Stimulated activated CD4-positive, alpha-beta T cell treated with anti-CD3 and anti-CD28 coated beads, Interleukin-4, amount 100 ng/mL, for 48 hours (primary cell): ENCODE results near the gene MICAL2.

ENCODE experiments used
- DNase-seq, 2 donors: peaks; one replicate each; pipeline ENCODE4 v3.0.0-alpha.2; 2020; ENCODE audit warnings: low read depth in 2 of 2

Gene MICAL2

GRCh38 chr11:12246147-12246546, 135.8 kb downstream of the MICAL2 start:
- DNase-seq = no peak

GRCh38 chr11:12246989-12247388, 136.6 kb downstream of the MICAL2 start:
- DNase-seq = no peak

GRCh38 chr11:12247543-12248254, 137.3 kb downstream of the MICAL2 start:
- DNase-seq = no peak

- DNase-seq = no peak
Measured at GRCh38 chr11:12248330-12248729, 137.9 kb downstream of the MICAL2 start.

GRCh38 chr11:12249590-12250260, 139.3 kb downstream of the MICAL2 start:
- no peak for DNase-seq

- no peak for DNase-seq
Measured at GRCh38 chr11:12251666-12252560, 141.5 kb downstream of the MICAL2 start.

- no peak for DNase-seq
Measured at GRCh38 chr11:12253843-12254281, 143.5 kb downstream of the MICAL2 start.

- DNase-seq = no peak
Measured at GRCh38 chr11:12258451-12258850, 148.1 kb downstream of the MICAL2 start.

GRCh38 chr11:12259956-12260355, 149.6 kb downstream of the MICAL2 start:
- no peak for DNase-seq

- no peak for DNase-seq
Measured at GRCh38 chr11:12260731-12261521, 150.5 kb downstream of the MICAL2 start.

GRCh38 chr11:12261551-12261950, 151.2 kb downstream of the MICAL2 start:
- DNase-seq = no peak

GRCh38 chr11:12263141-12263693, 152.8 kb downstream of the MICAL2 start:
- DNase-seq = no peak

- no peak for DNase-seq
Measured at GRCh38 chr11:12264361-12264760, 154.0 kb downstream of the MICAL2 start.

GRCh38 chr11:12266132-12266531, 155.7 kb downstream of the MICAL2 start:
- no peak for DNase-seq

GRCh38 chr11:12266943-12267342, 156.6 kb downstream of the MICAL2 start:
- DNase-seq = no peak

- DNase-seq = no peak
Measured at GRCh38 chr11:12267921-12268320, 157.5 kb downstream of the MICAL2 start.

- no peak for DNase-seq
Measured at GRCh38 chr11:12269104-12269441, 158.7 kb downstream of the MICAL2 start.

- DNase-seq = no peak
Measured at GRCh38 chr11:12269446-12270214, 159.2 kb downstream of the MICAL2 start.

GRCh38 chr11:12270215-12270797, 159.9 kb downstream of the MICAL2 start:
- no peak for DNase-seq

GRCh38 chr11:12270817-12271216, 160.4 kb downstream of the MICAL2 start:
- DNase-seq = no peak
